ENCODE results near the gene ABCB4. TPM values are rescaled to one million over a fixed set of nuclear protein-coding genes. Genes with fewer than 3 reads are reported as not detected.

Gene ABCB4
- total RNA-seq, 2 donors from 2014 or later, result 0.05 to 1.1 TPM

- no peaks in the 10 kb centered on the region for H3K27me3 ChIP-seq (replicated peaks; ENCODE audit: insufficient read depth)
- DNase-seq (ENCODE audit: low spot score), result no peak
- H3K4me1 ChIP-seq (replicated peaks), result no peaks in the 10 kb centered on the region
- H3K36me3 ChIP-seq, result no peaks in the 10 kb centered on the region
- intact Hi-C loops (cut with DNase I), result no loop called here
- H3K27ac ChIP-seq, result no peak overlapping the region
- TF ChIP-seq CTCF (IDR thresholded peaks at IDR 0.05) (no peak), POLR2AphosphoS5 (IDR thresholded peaks at IDR 0.05) (no peak), POLR2A (IDR thresholded peaks at IDR 0.05) (no peak)
- no peak overlapping the region for H3K4me3 ChIP-seq
- no peaks in the 10 kb centered on the region for H3K9me3 ChIP-seq
- 87% methylated on average over 2 of the region's 2 CpGs for WGBS
Observed at GRCh38 chr7:87432536-87432935, 42.9 kb downstream of the ABCB4 start.

GRCh38 chr7:87427288-87427687 is 48.2 kb downstream of the ABCB4 start:
- TF ChIP-seq POLR2AphosphoS5 (IDR thresholded peaks at IDR 0.05) (no peak), POLR2A (IDR thresholded peaks at IDR 0.05) (no peak), CTCF (IDR thresholded peaks at IDR 0.05) (no peak)
- intact Hi-C loops (cut with DNase I), result no loop called here

GRCh38 chr7:87426160-87426559 is 49.3 kb downstream of the ABCB4 start:
- Histone ChIP-seq H3K27ac (no peak overlapping the region), H3K4me3 (no peak overlapping the region), H3K9me3 (no peaks in the 10 kb centered on the region), H3K36me3 (no peaks in the 10 kb centered on the region), H3K27me3 (replicated peaks; ENCODE audit: insufficient read depth) (no peaks in the 10 kb centered on the region), H3K4me1 (replicated peaks) (no peaks in the 10 kb centered on the region)
- no peak for TF ChIP-seq POLR2AphosphoS5 (IDR thresholded peaks at IDR 0.05)
- WGBS, result 93% methylated on average over 3 of the region's 3 CpGs
- intact Hi-C loops (cut with DNase I), result no loop called here
- no peak for DNase-seq (ENCODE audit: low spot score)

More at GRCh38 chr7:87427288-87427687, 48.2 kb downstream of the ABCB4 start:
- no peaks in the 10 kb centered on the region for H3K9me3 ChIP-seq
- H3K27ac ChIP-seq, result no peak overlapping the region
- no peak overlapping the region for H3K4me3 ChIP-seq
- WGBS, result 60% methylated on average over 3 of the region's 3 CpGs
- H3K27me3 ChIP-seq (replicated peaks; ENCODE audit: insufficient read depth), result no peaks in the 10 kb centered on the region
- H3K36me3 ChIP-seq, result no peaks in the 10 kb centered on the region
- H3K4me1 ChIP-seq (replicated peaks), result no peaks in the 10 kb centered on the region
- DNase-seq (ENCODE audit: low spot score), result no peak

GRCh38 chr7:87424075-87424474 is 51.4 kb downstream of the ABCB4 start:
- intact Hi-C loops (cut with DNase I), result no loop called here
- peak; percentile 82 for DNase-seq (ENCODE audit: low spot score)
- no peaks in the 10 kb centered on the region for H3K36me3 ChIP-seq
- no peaks in the 10 kb centered on the region for H3K9me3 ChIP-seq
- H3K27ac ChIP-seq, result no peak overlapping the region
- WGBS, result 49% methylated on average over 5 of the region's 5 CpGs
- no peaks in the 10 kb centered on the region for H3K27me3 ChIP-seq (replicated peaks; ENCODE audit: insufficient read depth)
- H3K4me3 ChIP-seq, result no peak overlapping the region
- TF ChIP-seq POLR2A (IDR thresholded peaks at IDR 0.05) (no peak), POLR2AphosphoS5 (IDR thresholded peaks at IDR 0.05) (peak; percentile 84)
- no peaks in the 10 kb centered on the region for H3K4me1 ChIP-seq (replicated peaks)

GRCh38 chr7:87420173-87420572 is 55.3 kb downstream of the ABCB4 start:
- Histone ChIP-seq H3K27ac (no peak overlapping the region), H3K9me3 (no peaks in the 10 kb centered on the region), H3K4me1 (replicated peaks) (no peaks in the 10 kb centered on the region), H3K4me3 (no peak overlapping the region), H3K27me3 (replicated peaks; ENCODE audit: insufficient read depth) (no peaks in the 10 kb centered on the region), H3K36me3 (no peaks in the 10 kb centered on the region)
- WGBS, result 73% methylated on average over 4 of the region's 4 CpGs
- TF ChIP-seq CTCF (IDR thresholded peaks at IDR 0.05) (no peak), POLR2AphosphoS5 (IDR thresholded peaks at IDR 0.05) (no peak), POLR2A (IDR thresholded peaks at IDR 0.05) (no peak)
- DNase-seq (ENCODE audit: low spot score), result no peak
- intact Hi-C loops (cut with DNase I), result no loop called here

Data from prostate gland (tissue), 2 donors.